HG02763 (cell line): ENCODE results near the gene KBTBD8.

Experiments
- ATAC-seq: cut with Tn5 transposase; IDR thresholded peaks from one replicate; pipeline ENCODE4 v1.9.1; 2021; ENCODE audit warnings: mild to moderate bottlenecking, moderate library complexity; ENCODE audit not compliant: unreplicated experiment

Gene KBTBD8, protein sequence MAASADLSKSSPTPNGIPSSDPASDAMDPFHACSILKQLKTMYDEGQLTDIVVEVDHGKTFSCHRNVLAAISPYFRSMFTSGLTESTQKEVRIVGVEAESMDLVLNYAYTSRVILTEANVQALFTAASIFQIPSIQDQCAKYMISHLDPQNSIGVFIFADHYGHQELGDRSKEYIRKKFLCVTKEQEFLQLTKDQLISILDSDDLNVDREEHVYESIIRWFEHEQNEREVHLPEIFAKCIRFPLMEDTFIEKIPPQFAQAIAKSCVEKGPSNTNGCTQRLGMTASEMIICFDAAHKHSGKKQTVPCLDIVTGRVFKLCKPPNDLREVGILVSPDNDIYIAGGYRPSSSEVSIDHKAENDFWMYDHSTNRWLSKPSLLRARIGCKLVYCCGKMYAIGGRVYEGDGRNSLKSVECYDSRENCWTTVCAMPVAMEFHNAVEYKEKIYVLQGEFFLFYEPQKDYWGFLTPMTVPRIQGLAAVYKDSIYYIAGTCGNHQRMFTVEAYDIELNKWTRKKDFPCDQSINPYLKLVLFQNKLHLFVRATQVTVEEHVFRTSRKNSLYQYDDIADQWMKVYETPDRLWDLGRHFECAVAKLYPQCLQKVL

DNA sequence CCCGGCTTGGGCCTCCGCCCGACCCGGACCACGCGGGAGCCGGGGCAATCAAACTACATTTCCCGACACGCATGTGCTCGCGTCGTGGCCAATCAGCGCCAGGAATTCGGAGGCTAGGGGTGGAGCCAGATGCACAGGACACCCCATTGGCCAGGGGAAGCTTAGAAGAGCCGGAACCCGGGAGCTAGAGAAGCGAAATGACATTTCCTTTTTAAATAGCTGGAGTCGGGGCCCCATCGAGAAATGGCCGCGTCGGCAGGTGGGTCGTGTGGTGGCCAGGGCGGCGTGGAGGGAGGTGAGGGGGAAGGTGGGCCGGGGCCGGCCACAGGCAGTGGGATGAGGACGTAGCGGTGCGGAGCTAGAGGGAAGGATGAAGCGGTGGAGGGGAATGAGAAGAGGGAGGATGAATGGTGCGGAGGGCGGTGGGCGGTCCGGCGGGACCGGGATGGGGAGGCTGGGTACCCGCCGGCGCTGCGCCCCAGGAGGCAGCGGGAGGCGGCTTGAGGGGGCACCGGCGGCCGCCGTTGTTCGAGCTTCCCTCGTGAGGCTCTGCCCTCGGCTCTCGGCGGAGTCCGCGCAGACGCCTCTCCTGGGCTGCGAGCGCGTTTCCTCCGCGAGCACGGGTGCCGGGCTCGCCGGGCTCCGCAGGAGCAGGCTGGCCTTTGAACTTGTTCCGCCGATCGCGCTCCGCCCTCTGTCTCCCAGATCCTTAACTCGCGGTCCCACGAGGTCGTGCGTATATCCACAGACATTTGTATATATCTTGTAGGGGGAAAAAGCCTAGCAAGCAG lies at the start of gene KBTBD8:
Gene KBTBD8, plus strand, starts transcription at position 195 of the 791 bp plus-strand sequence. Its CDS starts 49 bp downstream, at position 244.
- peak; percentile 94 for ATAC-seq

DNA sequence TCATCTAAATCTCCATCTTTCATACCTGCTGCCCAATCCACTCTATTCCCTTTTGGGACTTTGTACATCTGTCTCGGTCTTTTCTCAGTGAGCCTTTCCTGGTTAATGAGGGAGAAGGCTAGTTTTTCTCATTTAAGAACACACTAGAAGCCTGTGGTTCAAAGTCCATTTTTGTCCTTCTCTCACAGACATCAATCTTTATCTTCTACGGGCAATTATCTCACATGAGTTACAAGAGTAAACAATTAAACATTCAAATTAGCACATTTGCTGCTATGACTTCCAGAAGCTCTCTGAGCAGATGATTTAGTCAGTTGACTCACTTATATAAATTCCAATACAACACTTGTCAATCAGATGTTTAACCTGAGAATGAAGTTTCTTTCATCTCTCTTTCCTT lies 49.3 kb upstream of the KBTBD8 start:
- ATAC-seq: no peak

DNA sequence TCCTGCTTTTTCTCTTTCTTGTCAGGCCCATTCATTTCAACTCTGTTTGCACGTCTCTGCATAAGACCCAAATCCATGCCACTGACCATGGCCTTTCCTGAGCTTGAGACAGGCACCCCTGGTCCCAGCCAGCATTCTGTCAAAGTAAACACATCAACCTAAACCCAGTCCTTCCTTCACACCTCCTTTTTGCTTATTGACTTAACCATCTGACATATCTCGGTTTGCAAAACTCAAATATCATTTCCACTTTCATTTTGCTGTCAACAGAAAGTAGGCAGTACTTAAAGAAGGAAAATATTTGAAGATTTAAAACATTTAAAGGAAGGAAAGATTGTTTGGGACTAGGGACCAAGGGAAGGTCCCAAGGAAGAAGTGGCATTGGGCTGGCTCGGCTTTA lies 48.2 kb upstream of the KBTBD8 start:
- ATAC-seq: no peak

DNA sequence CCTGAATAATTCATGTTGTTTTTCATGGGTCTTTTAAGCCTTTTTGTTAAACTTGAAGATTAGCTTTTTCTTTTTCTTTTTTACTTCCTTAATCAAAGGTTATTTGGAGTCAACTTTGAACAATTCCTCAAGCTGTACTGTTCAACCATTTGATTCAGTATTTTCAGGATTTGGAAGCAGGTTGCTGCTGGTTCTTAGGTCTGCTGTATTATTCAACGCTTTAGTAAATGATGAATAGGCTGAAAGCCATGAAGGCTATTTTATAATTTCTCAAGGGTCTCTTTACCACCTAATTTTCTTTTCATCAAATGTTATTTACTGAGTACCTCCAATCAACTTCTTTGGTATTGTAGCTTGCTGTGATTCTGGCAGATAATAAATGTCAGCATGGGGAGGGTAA lies 45.8 kb upstream of the KBTBD8 start:
- ATAC-seq: no peak

DNA sequence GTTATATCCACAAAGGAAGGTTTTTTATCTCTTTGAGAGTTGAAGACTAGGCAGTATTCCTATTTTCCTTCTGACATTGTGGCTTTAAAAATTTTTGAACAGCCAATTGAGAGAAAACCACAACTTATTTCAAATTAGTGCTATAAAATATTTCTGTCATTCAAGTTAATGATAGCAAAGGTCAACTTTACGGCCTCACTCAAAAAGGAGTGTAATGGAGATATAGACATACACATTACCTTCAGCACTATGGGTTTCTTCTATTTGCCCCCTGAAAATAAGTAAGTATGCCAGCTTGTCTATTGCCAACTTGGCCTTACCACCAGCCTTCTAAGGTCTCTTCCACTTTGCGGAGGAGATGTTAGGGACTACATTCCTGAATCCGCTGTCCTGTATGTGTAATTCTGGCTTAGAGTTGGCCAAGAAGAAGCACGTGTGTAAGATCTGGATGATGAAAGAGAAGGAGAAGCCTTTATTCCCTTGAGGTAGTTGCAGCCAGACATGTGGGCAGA lies 44.1 kb upstream of the KBTBD8 start:
- no peak for ATAC-seq

DNA sequence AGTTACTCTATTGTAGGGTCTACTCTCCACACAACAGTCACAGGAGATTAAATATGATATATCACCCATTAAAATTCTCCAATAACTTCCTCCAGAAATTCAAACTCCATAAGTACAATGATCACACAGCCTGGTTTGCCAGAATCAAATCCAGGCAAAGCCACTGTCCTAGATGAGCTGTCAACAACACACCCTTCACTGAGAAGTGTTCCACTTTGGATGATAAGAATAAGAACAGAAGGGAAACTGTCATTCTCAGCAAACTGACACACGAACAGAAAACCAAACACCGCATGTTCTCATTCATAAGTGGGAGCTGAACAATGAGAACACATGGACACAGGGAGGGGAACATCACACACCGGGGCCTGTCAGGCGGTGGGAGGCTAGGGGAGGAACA lies 41.4 kb upstream of the KBTBD8 start:
- ATAC-seq: no peak

DNA sequence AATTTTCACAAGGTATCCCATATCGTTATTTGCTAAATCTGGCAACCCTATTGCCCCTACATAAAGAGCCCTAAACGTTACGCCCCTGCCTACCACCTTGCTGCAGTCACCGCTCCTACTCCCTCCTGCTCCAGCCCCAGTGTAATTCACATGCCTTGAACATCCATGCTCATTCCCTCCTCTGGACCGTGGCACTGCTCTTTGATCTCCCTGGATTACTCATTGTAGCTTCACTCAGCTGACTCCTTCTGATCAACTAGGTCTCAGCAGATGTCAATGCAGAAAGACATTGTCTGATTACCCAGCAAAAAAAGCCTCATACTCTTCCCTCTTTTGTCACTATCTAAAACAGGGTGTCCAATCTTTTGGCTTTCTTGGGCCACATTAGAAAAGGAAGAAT lies 40.7 kb upstream of the KBTBD8 start:
- ATAC-seq: no peak

DNA sequence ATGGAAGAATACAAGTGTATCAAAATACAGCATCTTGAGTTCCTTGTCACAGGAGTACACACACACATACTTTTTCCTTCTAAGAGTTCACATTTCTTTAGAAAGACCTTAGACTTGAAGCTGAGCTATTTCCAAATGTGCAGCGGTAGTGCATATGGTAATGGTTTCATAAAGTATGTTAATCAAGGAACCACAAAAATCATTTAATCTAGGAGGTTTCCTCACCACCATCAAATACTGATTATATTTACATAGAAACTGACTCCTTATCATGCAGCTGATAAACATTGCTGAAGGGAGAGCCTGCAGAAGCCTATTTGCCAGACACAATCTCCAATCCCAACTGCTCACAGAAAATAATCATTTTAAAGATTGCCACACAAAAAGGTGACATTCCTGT lies 40.0 kb upstream of the KBTBD8 start:
- no peak for ATAC-seq

DNA sequence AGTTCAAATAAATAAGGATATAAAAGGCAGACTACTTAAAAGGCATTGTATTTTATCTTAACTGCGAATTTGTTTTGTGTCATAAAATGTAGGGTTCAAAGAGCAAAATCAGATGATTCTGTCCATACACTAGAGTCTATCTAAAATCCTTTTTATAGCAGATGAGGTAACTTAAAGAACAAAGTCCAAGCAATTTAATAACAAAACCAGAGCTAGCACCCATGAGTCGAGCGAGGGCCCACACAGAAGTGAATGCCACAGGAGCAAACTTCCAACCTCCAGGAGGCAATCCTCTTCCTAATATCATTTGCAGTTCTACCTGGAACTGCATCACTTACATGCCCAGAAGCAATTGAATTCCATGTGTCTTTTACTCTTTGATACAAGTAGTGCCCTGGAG lies 35.4 kb upstream of the KBTBD8 start:
- ATAC-seq: no peak

DNA sequence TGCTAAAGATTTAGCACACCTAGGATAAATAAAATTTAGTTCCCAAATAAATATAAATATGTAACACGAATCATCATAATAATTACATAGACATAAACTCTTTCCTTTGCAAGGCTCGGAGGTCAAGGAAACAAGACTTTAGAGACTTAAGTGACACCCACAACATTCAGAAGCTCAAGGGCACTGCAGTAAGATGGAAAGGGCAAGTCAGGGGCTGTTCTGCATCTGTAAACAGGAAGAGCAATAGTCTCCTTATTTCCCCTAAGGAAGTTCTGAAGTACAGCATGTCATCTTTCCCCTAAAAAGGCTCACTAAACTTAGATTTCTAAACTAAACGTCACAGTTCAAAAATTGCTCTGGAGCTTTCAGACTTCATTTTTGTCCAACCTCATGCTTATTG lies 26.9 kb upstream of the KBTBD8 start:
- ATAC-seq: no peak

DNA sequence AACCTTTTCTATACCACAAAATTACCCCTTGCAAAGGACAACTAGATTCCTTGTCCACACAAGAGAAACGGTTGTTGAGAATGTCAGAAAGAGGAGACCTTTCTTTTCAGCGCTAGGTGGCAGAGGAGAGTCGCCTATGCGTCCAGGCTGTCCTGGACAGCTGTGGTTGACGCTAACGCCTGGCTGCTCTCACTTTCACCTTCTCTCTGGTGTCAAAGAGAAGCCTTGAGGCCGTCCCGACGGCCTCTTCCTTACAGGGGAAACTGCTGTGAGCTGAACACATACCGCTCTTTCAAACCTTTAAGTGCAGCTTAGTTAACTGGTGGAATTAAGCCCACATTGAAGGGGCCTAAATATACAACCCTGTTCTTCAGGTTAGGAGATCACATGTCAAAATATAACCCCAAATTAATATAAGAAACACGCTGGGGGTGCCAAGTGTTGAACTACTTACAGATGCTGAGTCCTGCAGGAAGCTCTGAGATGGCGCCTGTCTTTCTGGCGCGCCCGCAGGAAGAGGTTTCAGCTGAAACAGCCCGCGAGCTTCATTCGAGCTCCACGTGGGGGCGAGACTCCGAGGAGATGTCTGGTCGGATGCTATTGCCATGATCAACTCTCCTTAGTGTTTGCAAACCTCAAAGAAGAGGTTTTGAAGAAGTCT lies 26.1 kb upstream of the KBTBD8 start:
- ATAC-seq: peak; percentile 100

DNA sequence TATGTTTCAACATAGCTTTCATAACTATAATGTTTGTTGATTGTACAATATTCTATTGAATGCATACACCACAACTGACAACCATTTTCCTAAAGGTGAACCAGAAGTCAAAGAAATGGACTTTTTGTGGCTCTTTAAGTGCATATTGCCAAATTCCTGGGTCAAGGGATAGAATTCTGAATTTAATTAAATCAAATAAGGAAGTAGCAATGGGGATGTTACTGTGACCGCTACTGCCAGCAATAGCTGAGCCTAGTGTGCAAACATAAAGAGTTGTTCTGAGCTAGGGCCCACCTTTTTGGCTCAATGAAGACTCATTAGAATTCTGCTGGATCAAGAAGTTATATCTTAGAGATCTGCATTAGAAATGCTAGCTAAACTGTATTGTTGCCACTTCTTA lies 17.3 kb upstream of the KBTBD8 start:
- ATAC-seq: no peak

DNA sequence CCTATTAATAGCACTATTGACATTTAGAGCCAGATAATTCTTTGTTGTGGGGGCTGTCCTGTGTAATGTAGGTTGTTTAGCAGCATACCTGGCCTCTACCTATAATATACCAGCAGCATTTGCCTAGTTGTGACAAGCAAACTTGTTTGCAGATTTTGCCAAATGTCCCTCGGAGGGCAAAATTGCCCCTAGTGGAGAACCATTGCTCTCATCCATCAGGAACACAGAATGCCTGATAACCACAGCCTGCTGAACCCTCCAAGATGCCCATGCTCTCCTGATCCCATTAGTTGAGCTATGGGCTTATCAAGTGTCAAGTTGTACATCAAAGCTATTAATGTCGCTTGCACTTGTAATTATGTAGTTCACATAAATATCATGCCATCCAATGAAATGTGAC lies 15.0 kb upstream of the KBTBD8 start:
- ATAC-seq: no peak

DNA sequence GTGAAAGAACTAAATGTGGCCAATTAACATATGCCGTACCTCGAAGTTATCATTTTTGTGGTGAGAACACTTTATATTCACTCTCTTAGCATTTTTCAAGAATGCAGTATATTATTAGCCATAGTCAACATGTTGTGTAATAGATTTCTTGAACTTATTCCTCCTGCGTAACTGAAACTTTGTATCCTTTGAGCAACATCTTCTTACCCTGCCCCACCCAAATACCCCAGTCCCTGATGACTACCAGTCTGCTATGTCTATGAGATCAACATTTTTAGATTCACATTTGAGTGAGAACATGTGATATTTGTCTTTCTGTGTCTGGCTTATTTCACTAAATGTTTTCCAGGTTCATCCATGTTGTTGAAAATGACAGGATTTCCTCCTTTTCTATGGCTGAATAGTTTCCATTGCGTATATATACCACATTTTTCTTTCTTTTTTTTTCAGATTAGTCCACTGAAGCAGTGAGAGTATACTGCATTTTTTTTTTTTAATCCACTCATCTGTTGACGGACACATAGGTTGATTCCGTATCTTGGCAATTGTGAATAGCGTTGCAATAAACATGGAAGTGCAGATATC lies 12.7 kb upstream of the KBTBD8 start:
- no peak for ATAC-seq

DNA sequence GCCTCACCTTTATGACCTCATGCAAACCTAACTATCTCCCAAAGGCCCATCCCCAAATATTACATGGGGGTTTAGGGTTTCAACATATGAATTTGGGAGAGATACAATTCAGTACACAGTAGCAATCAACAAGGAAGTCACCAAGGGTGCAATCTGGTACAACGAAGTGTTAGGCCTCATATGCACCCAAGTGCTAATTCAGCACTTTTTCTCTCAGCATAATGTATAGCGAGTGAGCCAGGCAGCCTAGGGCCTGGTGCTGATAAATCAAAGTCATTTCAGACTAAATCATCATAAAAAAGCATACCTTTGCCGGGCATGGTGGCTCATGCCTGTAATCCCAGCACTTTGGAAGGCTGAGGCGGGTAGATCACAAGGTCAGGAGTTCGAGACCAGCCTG lies 11.7 kb upstream of the KBTBD8 start:
- no peak for ATAC-seq

DNA sequence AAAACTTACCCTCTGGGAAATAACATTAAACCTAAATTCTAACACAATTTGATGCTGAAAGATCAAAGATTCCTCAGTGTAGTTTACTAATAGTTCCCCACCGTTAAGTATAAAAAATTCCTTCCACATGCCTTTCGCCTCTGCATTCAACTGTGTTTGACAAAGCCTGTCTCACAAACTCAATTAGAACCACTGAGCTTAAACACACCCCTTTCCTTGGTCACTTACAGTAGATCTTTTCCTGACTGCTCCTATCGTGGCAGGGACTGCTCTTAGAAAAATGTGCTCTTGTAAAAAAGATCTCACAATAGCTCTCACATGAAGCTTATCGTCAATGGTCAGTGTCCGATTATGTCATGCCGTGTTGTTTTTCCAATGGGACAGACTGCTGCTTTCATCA lies 8.9 kb upstream of the KBTBD8 start:
- no peak for ATAC-seq

DNA sequence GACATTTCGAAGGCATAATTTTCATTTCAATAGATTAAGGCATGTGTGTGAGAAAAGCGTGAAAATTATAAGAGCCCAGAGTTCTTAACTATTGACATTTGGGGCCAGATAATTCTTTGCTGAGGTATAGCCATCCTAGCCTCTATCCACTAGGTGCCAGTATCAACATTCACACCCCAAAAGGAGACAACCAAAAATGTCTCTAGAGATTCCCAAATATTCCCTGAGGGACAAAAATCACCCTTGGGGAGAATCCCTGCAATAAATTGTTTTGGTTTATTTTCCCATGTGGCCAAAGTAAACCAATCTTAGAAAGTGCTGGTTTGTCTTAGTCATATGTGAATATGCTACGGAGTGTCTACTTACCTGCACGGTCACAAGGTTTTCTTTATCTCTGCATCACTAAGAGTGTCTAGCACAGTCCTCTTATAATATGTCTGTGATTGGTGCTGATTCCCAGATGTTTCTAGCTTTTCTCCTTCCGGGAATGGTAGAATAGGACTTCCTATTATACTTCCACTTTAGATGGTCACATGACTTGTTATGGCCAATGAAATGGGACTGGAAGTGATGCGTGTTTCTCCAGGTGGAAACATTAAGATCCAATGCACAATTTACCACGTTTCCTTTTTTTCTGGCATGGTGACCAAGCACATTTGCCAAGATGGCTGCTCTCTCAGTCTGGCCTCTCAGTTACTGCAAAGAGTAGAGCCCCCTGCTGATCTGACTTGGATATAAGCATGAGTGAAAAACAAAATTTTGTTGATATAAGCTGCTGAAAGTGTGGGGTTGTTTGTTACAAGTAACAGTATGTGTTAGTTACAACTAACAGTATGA lies 8.0 kb upstream of the KBTBD8 start:
- peak; percentile 73 for ATAC-seq

DNA sequence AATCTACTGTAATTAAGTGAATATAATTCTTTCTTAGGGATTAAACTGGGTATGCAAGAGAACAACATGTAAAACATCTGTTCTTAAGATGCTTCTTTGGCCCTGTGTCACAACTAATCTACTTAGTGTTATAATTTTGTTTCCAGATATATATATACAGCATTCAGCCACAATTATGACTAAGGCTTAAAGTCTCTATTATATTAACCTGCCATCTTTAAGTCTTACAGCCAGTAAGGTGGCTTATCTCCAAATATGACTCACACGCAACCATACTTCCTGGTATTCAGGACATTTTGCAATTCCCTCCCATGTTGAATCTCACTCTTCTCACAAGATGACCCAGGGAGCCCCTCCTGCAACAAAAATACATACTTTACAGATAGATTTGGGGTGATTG lies 6.6 kb upstream of the KBTBD8 start:
- no peak for ATAC-seq

DNA sequence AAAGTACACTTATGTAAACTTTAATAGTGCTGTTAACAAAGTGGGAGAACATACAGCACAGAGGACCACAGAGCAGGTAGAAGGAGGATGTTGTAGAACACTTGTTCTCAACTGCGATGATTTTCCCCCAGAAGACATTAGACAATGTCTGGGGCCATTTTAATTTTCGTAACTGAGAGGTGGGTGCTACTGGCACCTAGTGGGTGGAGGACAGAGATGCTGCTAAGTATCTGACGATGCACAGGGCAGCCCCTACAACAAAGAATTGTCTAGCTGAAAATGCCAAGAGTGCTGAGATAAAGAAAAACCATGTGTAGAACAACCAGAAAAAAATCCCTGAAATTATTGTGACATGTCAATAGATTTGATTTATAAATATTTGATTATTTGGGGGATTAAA lies 5.0 kb upstream of the KBTBD8 start:
- no peak for ATAC-seq

DNA sequence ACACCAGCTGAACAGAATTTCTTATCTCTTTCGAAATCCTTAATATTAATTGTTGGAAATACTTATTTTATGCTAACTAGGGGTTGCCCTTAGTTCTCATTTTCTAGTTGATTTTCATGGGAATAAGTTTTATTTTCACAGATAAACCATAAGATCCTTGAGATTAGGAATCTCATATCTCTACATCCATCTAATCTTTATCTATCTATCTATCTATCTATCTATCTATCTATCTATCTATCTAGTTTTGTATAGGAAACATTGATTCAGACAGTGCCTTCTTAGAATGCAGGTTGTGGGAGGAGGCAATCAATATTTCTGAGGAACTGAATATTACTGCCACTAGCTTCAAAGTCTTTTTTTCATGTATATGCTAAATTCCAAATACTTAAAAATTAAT lies 3.5 kb upstream of the KBTBD8 start:
- no peak for ATAC-seq
